ENCODE data around the gene ADAMTS17.

GRCh38 chr15:100278596-100279380, 63.0 kb downstream of the ADAMTS17 start:
- TF ChIP-seq, protein P1, sequence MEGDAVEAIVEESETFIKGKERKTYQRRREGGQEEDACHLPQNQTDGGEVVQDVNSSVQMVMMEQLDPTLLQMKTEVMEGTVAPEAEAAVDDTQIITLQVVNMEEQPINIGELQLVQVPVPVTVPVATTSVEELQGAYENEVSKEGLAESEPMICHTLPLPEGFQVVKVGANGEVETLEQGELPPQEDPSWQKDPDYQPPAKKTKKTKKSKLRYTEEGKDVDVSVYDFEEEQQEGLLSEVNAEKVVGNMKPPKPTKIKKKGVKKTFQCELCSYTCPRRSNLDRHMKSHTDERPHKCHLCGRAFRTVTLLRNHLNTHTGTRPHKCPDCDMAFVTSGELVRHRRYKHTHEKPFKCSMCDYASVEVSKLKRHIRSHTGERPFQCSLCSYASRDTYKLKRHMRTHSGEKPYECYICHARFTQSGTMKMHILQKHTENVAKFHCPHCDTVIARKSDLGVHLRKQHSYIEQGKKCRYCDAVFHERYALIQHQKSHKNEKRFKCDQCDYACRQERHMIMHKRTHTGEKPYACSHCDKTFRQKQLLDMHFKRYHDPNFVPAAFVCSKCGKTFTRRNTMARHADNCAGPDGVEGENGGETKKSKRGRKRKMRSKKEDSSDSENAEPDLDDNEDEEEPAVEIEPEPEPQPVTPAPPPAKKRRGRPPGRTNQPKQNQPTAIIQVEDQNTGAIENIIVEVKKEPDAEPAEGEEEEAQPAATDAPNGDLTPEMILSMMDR (IDR thresholded peaks at IDR 0.05) = no peak
- TF ChIP-seq EP300 (IDR thresholded peaks at IDR 0.05; ENCODE audit: low read depth) = no peak
- no peak for TF ChIP-seq POLR2A (IDR thresholded peaks at IDR 0.05)
- no peak for TF ChIP-seq POLR2AphosphoS5 (IDR thresholded peaks at IDR 0.05)
